ENCODE results near the gene SFMBT1.

GRCh38 chr3:53080612-53081205 is 34.8 kb upstream of the SFMBT1 start:
- TF ChIP-seq CTCF (conservative IDR thresholded peaks at IDR 0.05; ENCODE audit: low read length), result no peak
- no peak for TF ChIP-seq EZH2phosphoT487 (IDR thresholded peaks at IDR 0.05; ENCODE audit: borderline replicate concordance, low read depth, low read length)

All from OCI-LY7 (cell line).